ENCODE results near the gene RAD51D. TPM values are rescaled to one million over a fixed set of nuclear protein-coding genes. Genes with fewer than 3 reads are reported as not detected.

RAD51D gene
- total RNA-seq, 1 donor from 2014 or later: 4.6 TPM

DNA sequence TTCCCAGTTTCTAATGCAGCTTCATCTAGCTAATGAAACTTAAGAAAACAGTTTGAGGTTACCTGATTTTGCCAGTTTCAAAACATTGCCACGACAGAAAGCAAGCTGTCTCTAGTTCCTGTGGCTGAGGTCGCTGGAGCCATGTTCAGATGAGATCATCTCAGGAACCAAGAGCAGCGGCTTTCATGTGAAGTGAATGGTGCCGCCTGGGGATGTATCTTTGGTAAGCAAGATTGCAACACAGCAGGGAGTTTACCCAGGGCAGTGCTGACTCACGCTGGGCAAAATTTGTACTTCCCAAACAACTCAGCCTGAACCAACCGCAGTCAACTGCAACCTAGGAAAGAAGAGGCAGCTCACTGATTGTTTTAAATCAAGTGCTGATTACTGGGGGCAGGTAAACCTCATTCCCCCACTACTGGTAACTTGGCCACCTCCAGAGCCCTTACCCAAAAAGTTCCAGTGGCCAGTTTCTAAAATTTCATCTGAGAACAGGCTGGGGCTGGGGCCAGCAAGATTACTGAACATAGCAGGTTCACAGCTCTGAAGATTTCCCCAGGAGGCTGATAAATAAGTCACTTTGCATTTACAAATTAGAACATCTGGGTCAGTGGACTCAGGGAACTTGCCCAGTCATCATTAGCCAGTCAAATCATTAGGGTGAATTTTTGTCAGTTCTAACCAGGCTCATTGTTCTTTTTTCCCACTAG, 56.0 kb downstream of the RAD51D start, which contains the start of gene RFFL:
RFFL (minus strand) TSS at position 194 of the 710 bp plus-strand sequence. CDS start 37,154 bp downstream, outside the sequence.
- intact Hi-C loops (cut with micrococcal nuclease): no loop called here
- H3K4me1 ChIP-seq: peaks cover 20% of the 10 kb centered on the region
- H3K36me3 ChIP-seq: no peaks in the 10 kb centered on the region
- peak within 1 kb of the TSS; percentile 82 for H3K27ac ChIP-seq (replicated peaks)
- no peaks in the 10 kb centered on the region for H3K27me3 ChIP-seq (ENCODE audit: low read depth)
- peak; percentile 76 for DNase-seq
- no peaks in the 10 kb centered on the region for H3K9me3 ChIP-seq (replicated peaks)
- H3K4me3 ChIP-seq: peak within 1 kb of the TSS; percentile 48
- TF ChIP-seq, protein P1, sequence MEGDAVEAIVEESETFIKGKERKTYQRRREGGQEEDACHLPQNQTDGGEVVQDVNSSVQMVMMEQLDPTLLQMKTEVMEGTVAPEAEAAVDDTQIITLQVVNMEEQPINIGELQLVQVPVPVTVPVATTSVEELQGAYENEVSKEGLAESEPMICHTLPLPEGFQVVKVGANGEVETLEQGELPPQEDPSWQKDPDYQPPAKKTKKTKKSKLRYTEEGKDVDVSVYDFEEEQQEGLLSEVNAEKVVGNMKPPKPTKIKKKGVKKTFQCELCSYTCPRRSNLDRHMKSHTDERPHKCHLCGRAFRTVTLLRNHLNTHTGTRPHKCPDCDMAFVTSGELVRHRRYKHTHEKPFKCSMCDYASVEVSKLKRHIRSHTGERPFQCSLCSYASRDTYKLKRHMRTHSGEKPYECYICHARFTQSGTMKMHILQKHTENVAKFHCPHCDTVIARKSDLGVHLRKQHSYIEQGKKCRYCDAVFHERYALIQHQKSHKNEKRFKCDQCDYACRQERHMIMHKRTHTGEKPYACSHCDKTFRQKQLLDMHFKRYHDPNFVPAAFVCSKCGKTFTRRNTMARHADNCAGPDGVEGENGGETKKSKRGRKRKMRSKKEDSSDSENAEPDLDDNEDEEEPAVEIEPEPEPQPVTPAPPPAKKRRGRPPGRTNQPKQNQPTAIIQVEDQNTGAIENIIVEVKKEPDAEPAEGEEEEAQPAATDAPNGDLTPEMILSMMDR (IDR thresholded peaks at IDR 0.05; ENCODE audit: borderline replicate concordance): peak; percentile 31

DNA sequence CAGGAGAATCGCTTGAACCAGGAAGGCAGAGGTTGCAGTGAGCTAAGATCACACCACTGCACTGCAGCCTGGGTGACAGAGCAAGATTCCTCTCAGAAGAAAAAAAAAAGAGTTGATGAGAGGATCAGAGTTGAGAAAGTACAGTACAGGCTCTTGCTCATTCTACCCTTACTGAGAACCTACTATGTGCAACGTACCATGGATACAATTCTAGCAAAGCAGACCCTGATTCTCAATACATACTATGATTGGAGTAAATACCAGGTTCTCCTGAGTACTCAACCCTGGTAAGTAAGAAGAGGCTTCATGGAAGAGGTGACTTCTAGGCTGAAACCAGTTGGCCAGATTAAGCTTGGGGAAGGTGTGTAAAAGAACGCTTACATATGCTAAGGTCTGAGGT, 57.4 kb downstream of the RAD51D start:
- TF ChIP-seq, protein P1 (IDR thresholded peaks at IDR 0.05; ENCODE audit: borderline replicate concordance): no peak
- no peak overlapping the region for H3K4me3 ChIP-seq
- H3K27ac ChIP-seq (replicated peaks): no peak overlapping the region
- intact Hi-C loops (cut with micrococcal nuclease): no loop called here
- no peaks in the 10 kb centered on the region for H3K27me3 ChIP-seq (ENCODE audit: low read depth)
- no peaks in the 10 kb centered on the region for H3K36me3 ChIP-seq
- peaks cover 20% of the 10 kb centered on the region for H3K4me1 ChIP-seq
- no peak for DNase-seq
- no peaks in the 10 kb centered on the region for H3K9me3 ChIP-seq (replicated peaks)

DNA sequence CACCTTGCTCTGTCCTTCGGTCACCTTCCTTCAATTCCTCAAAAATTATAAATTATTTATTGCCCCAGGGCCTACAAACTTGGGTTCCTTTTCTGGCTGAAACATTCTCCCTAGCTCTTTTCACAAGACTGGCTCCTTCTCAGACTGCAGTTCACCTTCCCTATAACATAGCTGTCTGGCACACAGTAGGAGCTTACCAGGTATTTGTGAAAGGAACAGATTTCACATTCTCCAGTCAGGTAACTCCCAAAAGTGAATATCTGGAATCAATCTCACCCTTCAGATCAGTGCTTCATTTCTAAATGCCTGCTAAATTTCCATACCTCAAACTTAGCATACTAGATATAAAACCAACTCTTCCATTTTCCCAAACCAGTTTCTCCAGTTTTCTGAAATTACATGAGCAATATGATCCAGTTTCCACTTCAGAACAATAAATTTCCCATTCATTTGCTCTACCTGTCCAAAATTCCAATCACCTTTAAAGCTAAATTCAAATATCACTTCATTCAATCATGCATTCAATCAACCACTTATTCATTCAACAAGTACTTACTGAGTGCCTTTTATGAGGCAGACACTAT, 62.2 kb downstream of the RAD51D start:
- Histone ChIP-seq H3K27ac (replicated peaks) (no peak overlapping the region), H3K4me1 (peaks cover 8% of the 10 kb centered on the region)

DNA sequence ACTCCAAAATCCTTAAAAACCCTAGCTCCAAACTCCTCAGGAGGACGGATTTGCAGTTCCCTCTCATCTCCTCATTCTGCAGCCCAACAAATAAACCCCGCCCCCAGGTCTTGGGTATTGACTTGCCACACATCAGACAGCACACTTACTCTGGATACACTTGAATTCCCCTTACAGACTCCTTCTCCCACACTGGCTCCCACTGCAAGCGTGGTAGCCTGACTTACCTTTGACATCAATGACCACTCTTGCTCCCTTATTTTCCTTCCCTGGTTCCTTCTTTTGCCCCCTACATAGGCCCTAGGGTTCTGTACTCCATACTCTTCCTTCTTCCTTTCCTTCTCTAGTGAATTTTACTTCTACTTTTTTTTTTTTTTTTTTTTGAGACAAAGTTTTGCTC, 63.6 kb downstream of the RAD51D start:
- no peaks in the 10 kb centered on the region for H3K36me3 ChIP-seq
- no peaks in the 10 kb centered on the region for H3K9me3 ChIP-seq (replicated peaks)
- H3K4me1 ChIP-seq: peaks cover 22% of the 10 kb centered on the region
- no peak overlapping the region for H3K4me3 ChIP-seq
- no peak overlapping the region for H3K27ac ChIP-seq (replicated peaks)
- no peak for DNase-seq
- no peaks in the 10 kb centered on the region for H3K27me3 ChIP-seq (ENCODE audit: low read depth)
- TF ChIP-seq, protein P1 (IDR thresholded peaks at IDR 0.05; ENCODE audit: borderline replicate concordance): no peak
- intact Hi-C loops (cut with micrococcal nuclease): no loop called here

More for the DNA sequence above, 62.2 kb downstream of the RAD51D start:
- Histone ChIP-seq H3K4me3 (no peak overlapping the region), H3K9me3 (replicated peaks) (no peaks in the 10 kb centered on the region), H3K36me3 (no peaks in the 10 kb centered on the region), H3K27me3 (ENCODE audit: low read depth) (no peaks in the 10 kb centered on the region)
- TF ChIP-seq, protein P1 (IDR thresholded peaks at IDR 0.05; ENCODE audit: borderline replicate concordance): no peak
- DNase-seq: no peak
- intact Hi-C loops (cut with micrococcal nuclease): no loop called here

DNA sequence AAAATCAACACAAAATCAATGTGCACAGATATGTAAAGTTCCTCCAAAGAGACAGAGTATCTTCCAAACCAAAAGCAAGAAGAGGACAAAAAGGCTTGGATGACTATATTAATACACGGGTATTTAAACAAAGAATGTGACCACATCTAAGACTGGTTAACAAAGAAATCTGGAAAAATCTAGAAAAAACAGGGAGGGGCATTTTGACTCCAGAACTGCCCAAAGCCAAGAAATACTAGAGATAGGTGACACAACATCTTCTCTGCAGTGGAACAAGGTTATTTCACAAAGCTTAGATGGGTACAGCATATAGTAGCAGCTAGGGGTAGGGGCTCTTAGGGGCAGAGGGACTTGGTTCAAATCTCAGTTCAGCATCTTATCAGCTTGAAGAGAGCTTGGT, 66.5 kb downstream of the RAD51D start:
- Histone ChIP-seq H3K4me3 (no peak overlapping the region), H3K27ac (replicated peaks) (no peak overlapping the region), H3K9me3 (replicated peaks) (no peaks in the 10 kb centered on the region), H3K4me1 (peaks cover 32% of the 10 kb centered on the region), H3K27me3 (ENCODE audit: low read depth) (no peaks in the 10 kb centered on the region), H3K36me3 (no peaks in the 10 kb centered on the region)
- TF ChIP-seq, protein P1 (IDR thresholded peaks at IDR 0.05; ENCODE audit: borderline replicate concordance): no peak
- intact Hi-C loops (cut with micrococcal nuclease): no loop called here
- no peak for DNase-seq

All from left ventricle myocardium inferior (tissue), 1 donor.